CD4-positive, alpha-beta T cell (primary cell): Measurements from ENCODE around the gene TMEM219. TPM values are rescaled to one million over a fixed set of nuclear protein-coding genes. Genes with fewer than 3 reads are reported as not detected.

Source experiments
- ATAC-seq: fragments of 200-7000 bp; cut with Tn5 transposase; one replicate; pipeline ENCODE4 v1.10.0; 2022; ENCODE audit warnings: mild to moderate bottlenecking; ENCODE audit not compliant: poor library complexity
- CTCF ChIA-PET: fragments of 350-600 bp; sonication (Branson Sonifier 250); formaldehyde crosslinking; loops from one replicate; lab custom pipeline; 2021; ENCODE audit warnings: antibody characterized with exemption, inconsistent platforms; lab: Charles Lee
- POLR2A ChIA-PET: fragments of 350-600 bp; sonication (Branson Sonifier 250); formaldehyde crosslinking; loops from one replicate; lab custom pipeline; 2021; ENCODE audit warnings: antibody characterized with exemption, inconsistent platforms; lab: Charles Lee
- DNase-seq, 14 experiments: peaks; one replicate each; pipeline ENCODE4 v3.0.0-alpha.2; 2013 to 2020; ENCODE audit warnings: mixed read lengths in 2 of 14
- H3K27ac ChIP-seq, 2 donors: one replicate each; pipeline versions ENCODE4 v1.5.1 to v1.7.0; 2013; ENCODE audit warnings: low read length in 2 of 2, low read depth in 1 of 2, mild to moderate bottlenecking in 1 of 2
- H3K27me3 ChIP-seq, 2 experiments: 1 replicate in 1 of 2; 2 replicates in 1 of 2; pipeline versions ENCODE4 v1.6.1 to v1.7.0; 2013; ENCODE audit warnings: low read length in 2 of 2, control low read depth in 1 of 2, mild to moderate bottlenecking in 1 of 2, moderate library complexity in 1 of 2; ENCODE audit not compliant: insufficient read depth in 2 of 2, control insufficient read depth in 1 of 2
- H3K36me3 ChIP-seq: one replicate; pipeline ENCODE4 v1.6.1; 2013; ENCODE audit warnings: low read length, control low read depth; ENCODE audit not compliant: insufficient read depth
- H3K4me1 ChIP-seq: one replicate; pipeline ENCODE4 v1.6.1; 2013; ENCODE audit warnings: low read length, control low read depth; ENCODE audit not compliant: insufficient read depth
- H3K4me3 ChIP-seq: one replicate; pipeline ENCODE4 v1.5.1; 2013; ENCODE audit warnings: mild to moderate bottlenecking, low read length, moderate library complexity
- H3K9me3 ChIP-seq, 2 experiments: 1 replicate in 1 of 2; 2 replicates in 1 of 2; pipeline versions ENCODE4 v1.6.1 to v1.7.0; 2013; ENCODE audit warnings: low read length in 2 of 2, mild to moderate bottlenecking in 2 of 2, control low read depth in 1 of 2, moderate library complexity in 1 of 2; ENCODE audit not compliant: control insufficient read depth in 1 of 2, insufficient read depth in 1 of 2
- H3K27ac Mint-ChIP-seq: one replicate; pipeline ENCODE4 v1.8.0; 2020; ENCODE audit warnings: mixed read lengths
- H3K27me3 Mint-ChIP-seq: one replicate; pipeline ENCODE4 v1.8.0; 2021; ENCODE audit warnings: mixed read lengths
- H3K36me3 Mint-ChIP-seq: one replicate; pipeline ENCODE4 v1.8.0; 2021; ENCODE audit warnings: low read depth, mixed read lengths
- H3K4me1 Mint-ChIP-seq: one replicate; pipeline ENCODE4 v1.8.0; 2021; ENCODE audit warnings: low read depth, mixed read lengths
- H3K4me3 Mint-ChIP-seq: one replicate; pipeline ENCODE4 v1.8.0; 2020; ENCODE audit warnings: mild to moderate bottlenecking, mixed read lengths
- H3K9me3 Mint-ChIP-seq: one replicate; pipeline ENCODE4 v1.8.0; 2020; ENCODE audit warnings: mixed read lengths
- CTCF ChIP-seq: fragments of 200-600 bp; IDR thresholded peaks from one replicate; pipeline ENCODE4 v1.8.0; 2022; ENCODE audit warnings: antibody characterized with exemption, mild to moderate bottlenecking
- intact Hi-C, 2 experiments: fragments of 100-400 bp; cut with DNase I in 1 of 2; cut with micrococcal nuclease in 1 of 2; formaldehyde crosslinking; loops; one replicate each; pipeline versions ENCODE4 v1.15.1 to v1.9.0; 2023 to 2025; cut with DNase I, micrococcal nuclease
- total RNA-seq, 174 experiments: library from RNA in 2 of 174; stranded (reverse) in 2 of 174; gene quantifications; one replicate each; pipeline ENCODE4 v1.2.3 and lab custom pipeline; 2021 to 2026

The TMEM219 gene
- total RNA-seq, 2 experiments from 2014 or later: 56.9 to 63.3 TPM

GRCh38 chr16:29992344-29992967 lies 30.6 kb downstream of the TMEM219 start:
- ChIA-PET CTCF (interaction anchor here (0.6 kb wide), 1 partner anchor 344 kb away, joined by 5 read pairs; no protein-coding TSS in a partner anchor), POLR2A (no interaction called here)
- intact Hi-C loops: loop anchor here in 1 of 2 experiments (5.0 to 10.0 kb wide), 4 partner anchors 90 to 1168 kb away; partner anchors contain the start of genes ASPHD1, ATXN2L, FBXL19 and SRCAP
- Histone ChIP-seq H3K27me3 (no peaks in the 10 kb centered on the region), H3K36me3 (peaks cover 57% of the 10 kb centered on the region), H3K4me3 (no peak overlapping the region), H3K4me1 (peaks cover 24% of the 10 kb centered on the region), H3K27ac (no peak overlapping the region), H3K9me3 (no peaks in the 10 kb centered on the region)
- Mint-ChIP-seq H3K9me3 (no peaks in the 10 kb centered on the region), H3K4me3 (peak overlapping the region; percentile 71), H3K36me3 (peaks cover 72% of the 10 kb centered on the region), H3K27ac (no peak overlapping the region), H3K27me3 (no peaks in the 10 kb centered on the region), H3K4me1 (peaks cover 33% of the 10 kb centered on the region)
- no peak for DNase-seq
- no peak for ATAC-seq
- no peak for TF ChIP-seq CTCF

GRCh38 chr16:29993191-29993902 lies 31.5 kb downstream of the TMEM219 start:
- Histone ChIP-seq H3K27ac (no peak overlapping the region), H3K9me3 (no peaks in the 10 kb centered on the region), H3K4me1 (peaks cover 27% of the 10 kb centered on the region), H3K36me3 (peaks cover 55% of the 10 kb centered on the region), H3K27me3 (no peaks in the 10 kb centered on the region), H3K4me3 (no peak overlapping the region)
- intact Hi-C loops: loop anchor here in 1 of 2 experiments (5.0 to 10.0 kb wide), 4 partner anchors 91 to 1169 kb away; partner anchors contain the start of genes ASPHD1, ATXN2L, FBXL19 and SRCAP
- ChIA-PET POLR2A (interaction anchor here (0.6 to 1.1 kb wide), 3 partner anchors 19 to 143 kb away, joined by 3 to 4 read pairs (median 3); partner anchors contain the start of genes KCTD13 and TAOK2), CTCF (no interaction called here)
- H3K9me3 Mint-ChIP-seq: no peaks in the 10 kb centered on the region
- peaks cover 73% of the 10 kb centered on the region for H3K36me3 Mint-ChIP-seq
- H3K27me3 Mint-ChIP-seq: no peaks in the 10 kb centered on the region
- peaks cover 33% of the 10 kb centered on the region for H3K4me1 Mint-ChIP-seq
- H3K4me3 Mint-ChIP-seq: peak overlapping the region; percentile 71
- no peak for TF ChIP-seq CTCF
- no peak overlapping the region for H3K27ac Mint-ChIP-seq
- DNase-seq (no peak), ATAC-seq (no peak)

- Histone ChIP-seq H3K4me3 (no peak overlapping the region), H3K27me3 (no peaks in the 10 kb centered on the region), H3K27ac (peak overlapping the region; percentile 98), H3K36me3 (peaks cover 47% of the 10 kb centered on the region), H3K4me1 (peaks cover 27% of the 10 kb centered on the region), H3K9me3 (no peaks in the 10 kb centered on the region)
- intact Hi-C loops: loop anchor here (1.0 to 10.0 kb wide), 7 partner anchors 20 to 1169 kb away; partner anchors contain the start of genes ASPHD1 (in 1 of the 2), ATXN2L (in 1 of the 2), FBXL19 (in 1 of the 2) and KCTD13 (in 1 of the 2)
- no peaks in the 10 kb centered on the region for H3K27me3 Mint-ChIP-seq
- H3K27ac Mint-ChIP-seq: peak overlapping the region; percentile 99
- H3K36me3 Mint-ChIP-seq: peaks cover 70% of the 10 kb centered on the region
- ChIA-PET CTCF (no interaction called here), POLR2A (interaction anchor here (0.6 to 1.3 kb wide), 4 partner anchors 20 to 167 kb away, joined by 3 to 4 read pairs (median 4); partner anchors contain the start of genes KCTD13 and TAOK2)
- no peak for DNase-seq
- ATAC-seq: no peak
- H3K9me3 Mint-ChIP-seq: no peaks in the 10 kb centered on the region
- H3K4me3 Mint-ChIP-seq: peak overlapping the region; percentile 67
- peaks cover 33% of the 10 kb centered on the region for H3K4me1 Mint-ChIP-seq
- TF ChIP-seq CTCF: no peak
Observed at GRCh38 chr16:29993903-29994599, 32.2 kb downstream of the TMEM219 start.
